Suprapubic skin (tissue), 4 donors: Measurements from ENCODE around the gene LIPC. TPM values are rescaled to one million over a fixed set of nuclear protein-coding genes. Genes with fewer than 3 reads are reported as not detected.

Experiments
- DNase-seq, 2 donors: peaks; one replicate each; pipeline ENCODE4 v3.0.0-alpha.2; 2019; ENCODE audit warnings: low spot score in 2 of 2
- H3K27ac ChIP-seq: fragments of 200-600 bp; sonication (generic); one replicate; pipeline ENCODE4 v1.5.1; 2019
- H3K27me3 ChIP-seq: fragments of 200-600 bp; sonication (generic); one replicate; pipeline ENCODE4 v1.5.1; 2019
- H3K36me3 ChIP-seq: fragments of 200-600 bp; sonication (generic); one replicate; pipeline ENCODE4 v1.5.1; 2019
- H3K4me1 ChIP-seq: fragments of 200-600 bp; sonication (generic); one replicate; pipeline ENCODE4 v1.5.1; 2019
- H3K4me3 ChIP-seq: fragments of 200-600 bp; sonication (generic); one replicate; pipeline ENCODE4 v1.5.1; 2019; ENCODE audit warnings: mild to moderate bottlenecking
- H3K9me3 ChIP-seq: fragments of 200-600 bp; sonication (generic); one replicate; pipeline ENCODE4 v1.5.1; 2019
- CTCF ChIP-seq, 2 donors: fragments of 200-600 bp in 1 of 2; fragments of 450-650 bp in 1 of 2; sonication (generic) in 1 of 2; IDR thresholded peaks; one replicate each; pipeline ENCODE4 v1.5.1; 2016 to 2019; ENCODE audit warnings: antibody characterized with exemption in 2 of 2, mild to moderate bottlenecking in 1 of 2, moderate library complexity in 1 of 2
- EP300 ChIP-seq: sonication (generic); formaldehyde crosslinking; IDR thresholded peaks from one replicate; pipeline ENCODE4 v1.6.1; 2017; ENCODE audit warnings: antibody characterized with exemption
- POLR2A ChIP-seq, 2 donors: fragments of 450-650 bp; IDR thresholded peaks; one replicate each; pipeline ENCODE4 v1.6.1; 2017; ENCODE audit warnings: antibody characterized with exemption in 2 of 2, mild to moderate bottlenecking in 2 of 2, moderate library complexity in 2 of 2
- POLR2AphosphoS5 ChIP-seq, 3 donors: sonication (generic); formaldehyde crosslinking; IDR thresholded peaks; one replicate each; pipeline ENCODE4 v1.6.1; 2017; ENCODE audit warnings: antibody characterized with exemption in 3 of 3
- WGBS: methylation state at CpG from one replicate; pipeline ENCODE4 v1.1.5; 2018; 5-methylcytosine and 5-hydroxymethylcytosine counted together
- total RNA-seq, 4 donors: library from RNA; depleted of rRNA; stranded (reverse); fragments of >200 nt; gene quantifications; one replicate each; pipeline ENCODE4 v1.1.0, GENCODE V29; 2016

LIPC gene
- total RNA-seq, 4 donors from 2014 or later, result 0.26 to 0.96 TPM; not detected in 2

GRCh38 chr15:58608129-58608590 lies 176.4 kb downstream of the LIPC start:
- no peak overlapping the region for H3K27ac ChIP-seq
- H3K9me3 ChIP-seq, result no peaks in the 10 kb centered on the region
- no peak overlapping the region for H3K4me3 ChIP-seq
- peaks cover 3% of the 10 kb centered on the region for H3K36me3 ChIP-seq
- 71% methylated on average over 5 of the region's 5 CpGs for WGBS
- DNase-seq, result no peak
- peaks cover 4% of the 10 kb centered on the region for H3K4me1 ChIP-seq
- H3K27me3 ChIP-seq, result no peaks in the 10 kb centered on the region
- TF ChIP-seq POLR2AphosphoS5 (IDR thresholded peaks at IDR 0.05) (no peak), CTCF (IDR thresholded peaks at IDR 0.05) (no peak), POLR2A (IDR thresholded peaks at IDR 0.05) (no peak), EP300 (no peak)

- Histone ChIP-seq H3K4me1 (peaks cover 4% of the 10 kb centered on the region), H3K9me3 (no peaks in the 10 kb centered on the region), H3K27ac (no peak overlapping the region), H3K27me3 (no peaks in the 10 kb centered on the region), H3K4me3 (no peak overlapping the region), H3K36me3 (peaks cover 5% of the 10 kb centered on the region)
- TF ChIP-seq CTCF (IDR thresholded peaks at IDR 0.05), result no peak
- no peak for TF ChIP-seq POLR2A (IDR thresholded peaks at IDR 0.05)
- no peak for TF ChIP-seq EP300
- TF ChIP-seq POLR2AphosphoS5 (IDR thresholded peaks at IDR 0.05), result no peak
- DNase-seq, result no peak
- 87% methylated on average over 1 of the region's 1 CpG for WGBS
These were observed 176.9 kb downstream of the LIPC start for GRCh38 chr15:58608711-58609110.

- Histone ChIP-seq H3K27ac (no peak overlapping the region), H3K4me3 (no peak overlapping the region), H3K4me1 (no peaks in the 10 kb centered on the region), H3K9me3 (peaks cover 14% of the 10 kb centered on the region), H3K36me3 (peaks cover 15% of the 10 kb centered on the region), H3K27me3 (no peaks in the 10 kb centered on the region)
- no peak for DNase-seq
- TF ChIP-seq POLR2AphosphoS5 (IDR thresholded peaks at IDR 0.05), result no peak
- WGBS, result 94% methylated on average over 6 of the region's 6 CpGs
These were observed 180.2 kb downstream of the LIPC start for GRCh38 chr15:58611731-58612676.

GRCh38 chr15:58616171-58616570 lies 184.4 kb downstream of the LIPC start:
- peaks cover 14% of the 10 kb centered on the region for H3K9me3 ChIP-seq
- no peaks in the 10 kb centered on the region for H3K4me1 ChIP-seq
- WGBS, result 81% methylated on average over 1 of the region's 1 CpG
- DNase-seq, result no peak
- TF ChIP-seq EP300 (no peak), POLR2AphosphoS5 (IDR thresholded peaks at IDR 0.05) (no peak), CTCF (IDR thresholded peaks at IDR 0.05) (no peak), POLR2A (IDR thresholded peaks at IDR 0.05) (no peak)
- no peak overlapping the region for H3K4me3 ChIP-seq
- no peak overlapping the region for H3K27ac ChIP-seq
- H3K36me3 ChIP-seq, result peaks cover 30% of the 10 kb centered on the region
- no peaks in the 10 kb centered on the region for H3K27me3 ChIP-seq
